Fibroblast of skin of left biceps (primary cell): ENCODE measurements around the gene HSD17B14.
"Not testable (repeated sequence)": the region's sequence is repeated elsewhere in the genome, so short reads cannot be mapped to it uniquely, and the experiment has no call there.

ENCODE experiments used
- DNase-seq, 2 experiments: peaks; one replicate each; pipeline ENCODE4 v3.0.0-alpha.2; 2013; ENCODE audit warnings: low read depth in 2 of 2

Gene HSD17B14

GRCh38 chr19:48867746-48868113 lies 31.4 kb upstream of the HSD17B14 start:
- DNase-seq = no peak

GRCh38 chr19:48867123-48867745 lies 30.9 kb upstream of the HSD17B14 start:
- no peak for DNase-seq

- DNase-seq = no peak
Measured at GRCh38 chr19:48866692-48867091, 30.4 kb upstream of the HSD17B14 start.

- DNase-seq = no peak
Measured at GRCh38 chr19:48862827-48863226, 26.5 kb upstream of the HSD17B14 start.

GRCh38 chr19:48861313-48861712 lies 25.0 kb upstream of the HSD17B14 start:
- DNase-seq = no peak

- no peak for DNase-seq
Measured at GRCh38 chr19:48859711-48860572, 23.7 kb upstream of the HSD17B14 start.

GRCh38 chr19:48858984-48859710 lies 22.9 kb upstream of the HSD17B14 start:
- DNase-seq = no peak

- DNase-seq = no peak
Measured at GRCh38 chr19:48856921-48857320, 20.6 kb upstream of the HSD17B14 start.

- no peak for DNase-seq
Measured at GRCh38 chr19:48854103-48854502, 17.8 kb upstream of the HSD17B14 start.

GRCh38 chr19:48853483-48853882 lies 17.2 kb upstream of the HSD17B14 start:
- DNase-seq = no peak

- no peak for DNase-seq
Measured at GRCh38 chr19:48852292-48852691, 16.0 kb upstream of the HSD17B14 start.

- DNase-seq = not testable (repeated sequence)
Measured at GRCh38 chr19:48846659-48847058, 10.4 kb upstream of the HSD17B14 start.

- DNase-seq = no peak
Measured at GRCh38 chr19:48845384-48845783, 9.1 kb upstream of the HSD17B14 start.

- DNase-seq = no peak
Measured at GRCh38 chr19:48844472-48844871, 8.2 kb upstream of the HSD17B14 start.

- peak in 1 of 2 experiments; percentile 3 for DNase-seq
Measured at GRCh38 chr19:48842789-48843162, 6.5 kb upstream of the HSD17B14 start.

GRCh38 chr19:48841571-48841970 lies 5.3 kb upstream of the HSD17B14 start:
- no peak for DNase-seq

- DNase-seq = no peak
Measured at GRCh38 chr19:48841047-48841446, 4.8 kb upstream of the HSD17B14 start.

GRCh38 chr19:48837687-48838086 lies 1.4 kb upstream of the HSD17B14 start:
- no peak for DNase-seq

GRCh38 chr19:48837051-48837524 lies 797 bp upstream of the HSD17B14 start:
- peak; percentile 69 for DNase-seq

- peak in 1 of 2 experiments; percentile 38 for DNase-seq
Measured at GRCh38 chr19:48835734-48836088, 580 bp downstream of the HSD17B14 start.

- DNase-seq = no peak
Measured at GRCh38 chr19:48833977-48834376, 2.3 kb downstream of the HSD17B14 start.

- no peak for DNase-seq
Measured at GRCh38 chr19:48833049-48833448, 3.2 kb downstream of the HSD17B14 start.

- no peak for DNase-seq
Measured at GRCh38 chr19:48830965-48831364, 5.3 kb downstream of the HSD17B14 start.
